ENCODE data around the gene HJURP. TPM values are rescaled to one million over a fixed set of nuclear protein-coding genes. Genes with fewer than 3 reads are reported as not detected.

HJURP gene
- total RNA-seq, 4 donors from 2014 or later, result 13.0 TPM; not detected in 3

DNA sequence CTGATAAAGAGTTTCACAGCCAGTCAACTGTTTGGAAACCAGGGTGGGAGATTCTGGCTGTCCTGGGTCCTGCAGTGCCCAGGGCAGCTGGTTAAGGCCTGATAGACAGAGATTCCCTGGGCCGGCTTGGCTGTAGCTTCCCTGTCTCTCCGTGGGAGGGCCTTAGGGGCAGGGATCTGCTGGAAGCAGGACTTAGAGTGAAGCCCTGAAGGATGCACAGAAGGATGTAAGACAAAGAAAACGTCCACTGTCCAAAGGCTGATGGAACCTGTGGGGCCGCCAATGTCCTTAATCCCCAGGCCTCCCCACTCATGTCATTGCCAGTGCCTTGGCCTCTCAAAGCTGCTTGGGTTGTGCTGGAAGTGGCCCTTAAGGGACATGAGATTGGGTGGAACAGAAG, 43.2 kb downstream of the HJURP start:
- no peak for DNase-seq

DNA sequence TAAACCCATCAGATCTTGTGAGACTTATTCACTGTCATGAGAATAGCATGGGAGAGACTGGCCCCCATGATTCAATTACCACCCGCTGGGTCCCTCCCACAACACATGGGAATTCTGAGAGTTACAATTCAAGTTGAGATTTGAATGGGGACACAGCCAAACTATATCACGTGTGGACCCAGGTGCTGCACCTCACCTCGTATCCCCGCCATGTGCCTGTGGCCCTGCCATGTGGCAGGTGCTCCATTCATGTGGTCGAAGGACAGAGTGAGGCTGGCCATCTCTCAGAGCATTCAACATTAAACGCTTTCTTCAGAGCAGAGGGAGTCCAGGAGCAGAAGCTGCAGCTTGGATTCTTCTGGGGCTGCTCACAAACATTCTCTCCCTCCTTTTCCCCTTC, 44.0 kb downstream of the HJURP start:
- no peak overlapping the region for H3K4me3 ChIP-seq
- no peak overlapping the region for H3K27ac ChIP-seq
- H3K9me3 ChIP-seq, result no peaks in the 10 kb centered on the region
- intact Hi-C loops (cut with DNase I; ENCODE audit: low total_unique reads), result no loop called here
- no peaks in the 10 kb centered on the region for H3K27me3 ChIP-seq
- DNase-seq, result no peak
- no peaks in the 10 kb centered on the region for H3K36me3 ChIP-seq
- no peak for TF ChIP-seq POLR2A (IDR thresholded peaks at IDR 0.05)
- TF ChIP-seq CTCF (IDR thresholded peaks at IDR 0.05), result no peak
- H3K4me1 ChIP-seq, result no peaks in the 10 kb centered on the region

More for the DNA sequence above, 43.2 kb downstream of the HJURP start:
- TF ChIP-seq CTCF (IDR thresholded peaks at IDR 0.05) (no peak), POLR2A (IDR thresholded peaks at IDR 0.05) (no peak)
- Histone ChIP-seq H3K36me3 (no peaks in the 10 kb centered on the region), H3K27me3 (no peaks in the 10 kb centered on the region), H3K4me3 (no peak overlapping the region), H3K4me1 (no peaks in the 10 kb centered on the region), H3K27ac (no peak overlapping the region), H3K9me3 (no peaks in the 10 kb centered on the region)
- intact Hi-C loops (cut with DNase I; ENCODE audit: low total_unique reads), result no loop called here

GRCh38 chr2:233807966-233808935, 46.1 kb downstream of the HJURP start:
- DNase-seq, result no peak
- no peaks in the 10 kb centered on the region for H3K36me3 ChIP-seq
- intact Hi-C loops (cut with DNase I; ENCODE audit: low total_unique reads), result no loop called here
- no peak overlapping the region for H3K27ac ChIP-seq
- H3K27me3 ChIP-seq, result no peaks in the 10 kb centered on the region
- H3K9me3 ChIP-seq, result no peaks in the 10 kb centered on the region
- TF ChIP-seq CTCF (IDR thresholded peaks at IDR 0.05) (no peak), POLR2A (IDR thresholded peaks at IDR 0.05) (no peak)
- H3K4me1 ChIP-seq, result no peaks in the 10 kb centered on the region
- H3K4me3 ChIP-seq, result no peak overlapping the region

GRCh38 chr2:233807215-233807865, 47.0 kb downstream of the HJURP start:
- H3K27me3 ChIP-seq, result no peaks in the 10 kb centered on the region
- no peak for DNase-seq
- H3K4me1 ChIP-seq, result no peaks in the 10 kb centered on the region
- H3K36me3 ChIP-seq, result no peaks in the 10 kb centered on the region
- TF ChIP-seq CTCF (IDR thresholded peaks at IDR 0.05) (no peak), POLR2A (IDR thresholded peaks at IDR 0.05) (no peak)
- H3K9me3 ChIP-seq, result no peaks in the 10 kb centered on the region
- intact Hi-C loops (cut with DNase I; ENCODE audit: low total_unique reads), result no loop called here
- no peak overlapping the region for H3K27ac ChIP-seq
- no peak overlapping the region for H3K4me3 ChIP-seq

DNA sequence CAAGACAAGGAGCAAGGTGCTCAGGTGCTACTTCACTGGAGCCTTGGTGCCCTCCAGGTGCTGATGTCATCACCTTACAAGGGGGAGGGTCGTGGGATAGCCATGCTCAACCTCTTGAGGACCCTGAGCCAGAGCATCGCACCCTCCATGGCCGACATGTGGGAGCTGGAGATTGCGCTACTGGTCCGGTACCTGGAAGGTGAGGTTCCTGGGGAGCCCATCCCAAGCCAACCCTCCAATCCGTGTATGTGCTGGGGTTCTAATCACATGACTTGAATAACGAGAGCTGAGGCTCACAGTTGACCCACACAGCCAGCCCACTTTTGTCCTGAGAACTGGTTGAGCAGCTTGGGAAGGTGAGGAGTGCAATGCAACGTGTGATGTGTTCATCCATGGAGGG, 50.3 kb downstream of the HJURP start:
- no peak for DNase-seq
- Histone ChIP-seq H3K4me1 (no peaks in the 10 kb centered on the region), H3K9me3 (no peaks in the 10 kb centered on the region), H3K27me3 (no peaks in the 10 kb centered on the region), H3K27ac (no peak overlapping the region), H3K4me3 (no peak overlapping the region), H3K36me3 (no peaks in the 10 kb centered on the region)
- intact Hi-C loops (cut with DNase I; ENCODE audit: low total_unique reads), result no loop called here
- TF ChIP-seq CTCF (IDR thresholded peaks at IDR 0.05), result no peak
